Body of pancreas (tissue), 4 donors: ENCODE data around the gene NUP88.

ENCODE experiments used
- POLR2A ChIP-seq, 3 donors: fragments of 450-650 bp; IDR thresholded peaks; one replicate each; pipeline ENCODE4 v1.6.1; 2016; ENCODE audit warnings: antibody characterized with exemption in 3 of 3, mild to moderate bottlenecking in 2 of 3
- TF ChIP-seq, protein P1 (sequence below), 7 experiments: fragments of 450-650 bp in 4 of 7; fragments of 200-600 bp in 3 of 7; sonication (generic) in 3 of 7; IDR thresholded peaks; one replicate each; pipeline ENCODE4 v1.5.1; 2016 to 2019; ENCODE audit warnings: antibody characterized with exemption in 7 of 7

DNA sequence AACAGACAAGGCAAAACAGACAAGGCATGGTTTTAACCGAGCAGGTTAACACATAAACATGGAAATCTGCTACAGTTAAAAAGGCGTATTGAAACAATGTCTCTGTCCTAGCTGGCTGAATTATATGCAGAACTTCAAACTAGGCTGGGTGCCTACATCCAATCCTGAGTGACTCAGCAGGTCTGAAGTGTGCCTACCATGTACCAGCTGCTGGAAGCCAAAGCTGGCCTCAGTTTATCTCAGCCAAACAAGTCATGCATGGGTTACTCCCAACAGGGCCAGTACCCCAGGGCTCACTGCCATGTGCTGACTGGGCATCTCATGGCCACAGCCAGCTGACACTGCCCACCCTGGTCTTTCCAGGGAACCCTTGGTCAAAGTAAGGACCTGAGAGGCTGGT, 15.5 kb upstream of the NUP88 start:
- TF ChIP-seq, protein P1, sequence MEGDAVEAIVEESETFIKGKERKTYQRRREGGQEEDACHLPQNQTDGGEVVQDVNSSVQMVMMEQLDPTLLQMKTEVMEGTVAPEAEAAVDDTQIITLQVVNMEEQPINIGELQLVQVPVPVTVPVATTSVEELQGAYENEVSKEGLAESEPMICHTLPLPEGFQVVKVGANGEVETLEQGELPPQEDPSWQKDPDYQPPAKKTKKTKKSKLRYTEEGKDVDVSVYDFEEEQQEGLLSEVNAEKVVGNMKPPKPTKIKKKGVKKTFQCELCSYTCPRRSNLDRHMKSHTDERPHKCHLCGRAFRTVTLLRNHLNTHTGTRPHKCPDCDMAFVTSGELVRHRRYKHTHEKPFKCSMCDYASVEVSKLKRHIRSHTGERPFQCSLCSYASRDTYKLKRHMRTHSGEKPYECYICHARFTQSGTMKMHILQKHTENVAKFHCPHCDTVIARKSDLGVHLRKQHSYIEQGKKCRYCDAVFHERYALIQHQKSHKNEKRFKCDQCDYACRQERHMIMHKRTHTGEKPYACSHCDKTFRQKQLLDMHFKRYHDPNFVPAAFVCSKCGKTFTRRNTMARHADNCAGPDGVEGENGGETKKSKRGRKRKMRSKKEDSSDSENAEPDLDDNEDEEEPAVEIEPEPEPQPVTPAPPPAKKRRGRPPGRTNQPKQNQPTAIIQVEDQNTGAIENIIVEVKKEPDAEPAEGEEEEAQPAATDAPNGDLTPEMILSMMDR (IDR thresholded peaks at IDR 0.05), result no peak
- TF ChIP-seq POLR2A (IDR thresholded peaks at IDR 0.05), result no peak
